A549 (cell line): ENCODE results near the gene HCST. TPM values are rescaled to one million over a fixed set of nuclear protein-coding genes. Genes with fewer than 3 reads are reported as not detected.
A peak's percentile ranks its signal among the peaks of the same experiment; 100 is the strongest.

Experiments used
- ATAC-seq, 2 experiments: fragments of 200-7000 bp in 1 of 2; fragments of >200 bp in 1 of 2; cut with Nextera tagmentation in 1 of 2; cut with Tn5 transposase in 1 of 2; 3 replicates each; pipeline versions ENCODE4 v1.8.0 to v1.9.1; 2018 to 2020; ENCODE audit warnings: mild to moderate bottlenecking in 1 of 2, moderate library complexity in 1 of 2
- CTCF ChIA-PET: fragments of 300-600 bp; sonication (Branson Sonifier 250); formaldehyde crosslinking; extraction: SDS; loops from one replicate; lab custom pipeline; 2021; ENCODE audit warnings: antibody characterized with exemption, inconsistent platforms; lab: Yijun Ruan, JAX
- POLR2A ChIA-PET: fragments of 350-600 bp; formaldehyde crosslinking; extraction: SDS; loops from one replicate; lab custom pipeline; 2021; ENCODE audit warnings: antibody characterized with exemption, inconsistent platforms; lab: Yijun Ruan, JAX
- DNase-seq, 2 experiments: peaks; one replicate each; pipeline versions ENCODE4 v3.0.0 to v3.0.0-alpha.2; 2011 to 2016; ENCODE audit warnings: low read depth in 1 of 2, low spot score in 1 of 2
- FAIRE-seq: peaks from 2 replicates; lab custom pipeline; 2011; peaks lifted over from hg19 to GRCh38; lab: Jason Lieb, UNC
- H3K27ac ChIP-seq, 2 experiments: fragments of >200 bp; sonication (Bioruptor Twin); formaldehyde crosslinking; 3 replicates each; pipeline ENCODE4 v1.5.1; 2016 to 2017
- H3K4me1 ChIP-seq: fragments of >200 bp; sonication (Bioruptor Twin); formaldehyde crosslinking; 3 replicates; pipeline ENCODE4 v1.6.1; 2016
- H3K4me2 ChIP-seq: fragments of >200 bp; sonication (Bioruptor Twin); formaldehyde crosslinking; 3 replicates; pipeline ENCODE4 v1.6.1; 2016
- H3K4me3 ChIP-seq: fragments of >200 bp; sonication (Bioruptor Twin); formaldehyde crosslinking; 3 replicates; pipeline ENCODE4 v1.5.1; 2016
- H3K9me3 ChIP-seq: fragments of >200 bp; sonication (Bioruptor Twin); formaldehyde crosslinking; 3 replicates; pipeline ENCODE4 v1.6.1; 2016
- CHD2 ChIP-seq: fragments of 150-350 bp; IDR thresholded peaks from 2 replicates; pipeline ENCODE4 v1.6.1; 2014; ENCODE audit warnings: low read length; ENCODE audit not compliant: partially characterized antibody
- ESRRA ChIP-seq: fragments of 150-350 bp; IDR thresholded peaks from 2 replicates; pipeline ENCODE4 v1.6.1; 2014; ENCODE audit warnings: mild to moderate bottlenecking, low read length, borderline replicate concordance
- GATA3 ChIP-seq: IDR thresholded peaks from 2 replicates; pipeline ENCODE4 v1.6.1; 2012; ENCODE audit warnings: borderline replicate concordance
- HDAC2 ChIP-seq: fragments of 200-600 bp; sonication (generic); IDR thresholded peaks from 2 replicates; pipeline ENCODE4 v1.6.1; 2016
- JUN ChIP-seq, 2 experiments: fragments of >200 bp; sonication (Bioruptor Twin); formaldehyde crosslinking; IDR thresholded peaks; 2 replicates in 1 of 2; 3 replicates in 1 of 2; pipeline ENCODE4 v1.6.1; 2016 to 2017
- MAFK ChIP-seq: fragments of 450-650 bp; IDR thresholded peaks from 2 replicates; pipeline ENCODE4 v1.6.1; 2014; ENCODE audit not compliant: partially characterized antibody
- MAZ ChIP-seq: fragments of 150-350 bp; IDR thresholded peaks from 2 replicates; pipeline ENCODE4 v1.6.1; 2014; ENCODE audit warnings: antibody characterized with exemption, low read depth, low read length, borderline replicate concordance
- MYC ChIP-seq: IDR thresholded peaks from 2 replicates; pipeline ENCODE4 v1.6.1; 2012; ENCODE audit warnings: mild to moderate bottlenecking, inconsistent platforms, low read length, improper control_type of control experiment, borderline replicate concordance
- PHF8 ChIP-seq: fragments of 200-600 bp; sonication (generic); IDR thresholded peaks from 2 replicates; pipeline ENCODE4 v1.6.1; 2016; ENCODE audit warnings: low read depth, mild to moderate bottlenecking, antibody characterized with exemption, moderate library complexity, borderline replicate concordance
- POLR2A ChIP-seq: IDR thresholded peaks from 2 replicates; pipeline ENCODE4 v1.6.1; 2012; ENCODE audit warnings: mild to moderate bottlenecking, low read length
- POLR2AphosphoS2 ChIP-seq: conservative IDR thresholded peaks from 2 replicates; pipeline ENCODE4 v1.6.1; 2012; ENCODE audit warnings: low read length, improper control_type of control experiment, inconsistent platforms
- RAD21 ChIP-seq, 2 experiments: fragments of >200 bp in 1 of 2; sonication (Bioruptor Twin) in 1 of 2; formaldehyde crosslinking in 1 of 2; IDR thresholded peaks in 1 of 2; conservative IDR thresholded peaks in 1 of 2; 2 replicates in 1 of 2; 3 replicates in 1 of 2; pipeline ENCODE4 v1.6.1; 2012 to 2018; ENCODE audit warnings: inconsistent platforms in 1 of 2
- RARB ChIP-seq: fragments of 250-450 bp; sonication (Bioruptor Pico); IDR thresholded peaks from 2 replicates; pipeline ENCODE4 v1.8.0; 2021; ENCODE audit warnings: mild to moderate bottlenecking, moderate library complexity
- RFX5 ChIP-seq: fragments of 450-650 bp; IDR thresholded peaks from 2 replicates; pipeline ENCODE4 v1.7.1; 2014; ENCODE audit warnings: antibody characterized with exemption, mild to moderate bottlenecking, moderate library complexity
- RNF2 ChIP-seq: fragments of 200-600 bp; sonication (generic); IDR thresholded peaks from 2 replicates; pipeline ENCODE4 v1.6.1; 2016; ENCODE audit warnings: low read depth, mild to moderate bottlenecking, antibody characterized with exemption, moderate library complexity, borderline replicate concordance
- SMC3 ChIP-seq: fragments of >200 bp; sonication (Bioruptor Twin); formaldehyde crosslinking; IDR thresholded peaks from 3 replicates; pipeline ENCODE4 v1.6.1; 2018; ENCODE audit warnings: inconsistent platforms
- SREBF2 ChIP-seq: fragments of 450-650 bp; IDR thresholded peaks from 2 replicates; pipeline ENCODE4 v1.6.1; 2014; ENCODE audit warnings: mild to moderate bottlenecking, moderate library complexity
- ZNF302 ChIP-seq: fragments of 250-450 bp; sonication (Bioruptor Pico); IDR thresholded peaks from 2 replicates; pipeline ENCODE4 v1.9.0; 2021; ENCODE audit warnings: inconsistent platforms, mild to moderate bottlenecking, moderate library complexity
- WGBS: methylation state at CpG from one replicate; pipeline ENCODE4 v1.1.6; 2017; ENCODE audit errors: missing lambda C conversion rate; 5-methylcytosine and 5-hydroxymethylcytosine counted together
- polyA plus RNA-seq, 4 experiments: library from polyadenylated mRNA; depleted of rRNA in 3 of 4; stranded (reverse); fragments of >200 nt; fragmentation: RNase III in 1 of 4; extraction: RNeasy Plus Mini Kit Qiagen cat#74134 plus additional on column Dnase treatment in 1 of 4; gene quantifications; 2 replicates in 3 of 4; 3 replicates in 1 of 4; pipeline ENCODE4 v1.2.3, GENCODE V29; 2011 to 2017
- TF ChIP-seq, protein P1 (sequence below): fragments of >200 bp; sonication (Bioruptor Twin); formaldehyde crosslinking; IDR thresholded peaks from 3 replicates; pipeline ENCODE4 v1.5.1; 2016
- TF ChIP-seq, protein P2 (sequence below): fragments of 450-650 bp; IDR thresholded peaks from 2 replicates; pipeline ENCODE4 v1.6.1; 2014; ENCODE audit warnings: antibody characterized with exemption
- TF ChIP-seq, protein P3 (sequence below): fragments of >200 bp; sonication (Bioruptor Twin); formaldehyde crosslinking; IDR thresholded peaks from 3 replicates; pipeline ENCODE4 v1.6.1; 2016
- TF ChIP-seq, protein P4 (sequence below): fragments of 200-600 bp; sonication (generic); IDR thresholded peaks from 2 replicates; pipeline ENCODE4 v1.6.1; 2016; ENCODE audit warnings: antibody characterized with exemption, mild to moderate bottlenecking, moderate library complexity
- TF ChIP-seq, protein P5 (sequence below): fragments of >200 bp; sonication (Bioruptor Twin); formaldehyde crosslinking; IDR thresholded peaks from 2 replicates; pipeline ENCODE4 v1.6.1; 2016
- TF ChIP-seq, protein P6 (sequence below): IDR thresholded peaks from 2 replicates; pipeline ENCODE4 v1.6.1; 2012

HCST gene
- polyA plus RNA-seq, 2 of the 4 experiments (the other 2 are of a cell fraction) = 0.49 TPM; not detected in 1

DNA sequence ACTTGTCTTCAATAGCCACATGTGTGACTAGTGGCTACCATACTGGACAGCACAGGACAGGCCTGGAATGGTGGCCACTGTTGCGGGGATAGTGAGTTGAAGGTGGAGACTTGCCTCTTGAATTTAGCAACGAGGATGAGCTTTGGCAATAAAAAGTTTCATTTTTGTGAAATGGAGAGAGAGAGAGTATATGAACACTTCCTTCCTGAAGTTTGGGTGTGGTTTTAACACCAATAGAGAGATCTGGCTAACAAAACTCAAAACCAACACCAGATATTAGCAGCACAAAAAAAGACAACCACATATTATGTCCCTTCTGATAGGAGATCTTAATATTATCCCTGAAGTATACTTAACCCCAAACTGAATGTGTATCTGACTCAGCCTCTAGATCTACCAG is 27.5 kb downstream of the HCST start:
- H3K4me3 ChIP-seq = no peak overlapping the region
- FAIRE-seq (peak; percentile 36), ATAC-seq (no peak), DNase-seq (no peak)
- H3K27ac ChIP-seq = no peak overlapping the region
- H3K9me3 ChIP-seq = peaks cover 13% of the 10 kb centered on the region
- TF ChIP-seq RARB (CRISPR knock-in tag) = no peak
- TF ChIP-seq ZNF302 (CRISPR knock-in tag) = 0 out of 2 replicates have a peak, but pooled peaks have one; percentile 39
- 76% methylated on average over 2 of the region's 2 CpGs for WGBS
- CTCF ChIA-PET = interaction anchor here (1.0 to 15.4 kb wide), 5 partner anchors 9 to 43 kb away, joined by 3 to 402 read pairs (median 9); no protein-coding TSS in a partner anchor
- no peak overlapping the region for H3K4me2 ChIP-seq
- POLR2A ChIA-PET = interaction anchor here (0.6 kb wide), 1 partner anchor 38 kb away, joined by 3 read pairs; no protein-coding TSS in a partner anchor
- peaks cover 9% of the 10 kb centered on the region for H3K4me1 ChIP-seq

DNA sequence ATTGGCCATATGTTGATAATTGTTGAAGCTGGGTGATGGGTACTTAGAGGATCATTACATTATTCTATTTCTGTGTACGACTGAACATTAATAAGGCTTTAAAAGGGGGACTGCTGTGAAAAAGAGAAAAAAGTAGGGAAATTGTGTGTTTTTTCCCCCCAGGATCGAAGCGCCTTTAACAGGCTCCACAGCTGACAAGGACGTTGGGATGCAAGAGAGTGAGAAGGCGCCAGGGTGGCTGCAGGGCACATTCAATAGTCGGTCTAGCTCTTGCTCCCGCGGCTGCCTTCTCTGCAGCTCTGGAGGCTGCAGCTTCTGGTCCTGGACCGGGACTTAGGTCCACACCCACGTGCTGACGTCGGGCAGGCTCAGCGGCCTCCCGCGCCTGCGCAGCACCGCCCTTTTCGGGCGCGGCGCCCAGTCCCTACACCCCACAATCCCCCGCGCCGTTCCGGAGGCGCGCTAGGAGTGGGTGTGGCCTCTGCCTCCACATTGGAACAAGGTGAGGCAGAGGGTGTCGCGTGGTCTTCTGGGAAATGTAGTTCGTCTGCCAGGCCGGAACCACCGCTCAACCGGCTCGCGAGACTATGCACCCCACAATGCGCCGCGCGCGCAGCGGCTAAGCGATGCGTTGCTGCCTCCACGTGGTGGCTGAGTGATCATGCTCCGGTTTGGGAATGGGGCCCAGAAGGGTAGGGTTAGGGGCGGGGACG is 29.0 kb downstream of the HCST start:
- peak; percentile 100 for DNase-seq
- H3K4me3 ChIP-seq = peak overlapping the region; percentile 39

More for the DNA sequence above, 29.0 kb downstream of the HCST start:
- Histone ChIP-seq H3K4me2 (peak overlapping the region; percentile 93), H3K27ac (peak overlapping the region; percentile 75 to 79), H3K4me1 (peaks cover 15% of the 10 kb centered on the region), H3K9me3 (no peaks in the 10 kb centered on the region)
- ATAC-seq (peak; percentile 90 to 98), FAIRE-seq (peak; percentile 100)
- ChIA-PET CTCF (interaction anchor here (0.6 to 15.4 kb wide), 78 partner anchors 9 to 425 kb away, joined by 3 to 402 read pairs (median 4); partner anchors contain the start of genes APLP1, KIRREL2, LIN37 and NFKBID), POLR2A (interaction anchor here (0.6 to 1.2 kb wide), 16 partner anchors 13 to 224 kb away, joined by 3 to 14 read pairs (median 3); partner anchors contain the start of genes ALKBH6, APLP1, LIN37 and NFKBID)
- TF ChIP-seq POLR2AphosphoS2 = no peak
- TF ChIP-seq ESRRA = peak; percentile 50; the same call in 1 of the 2 replicates
- TF ChIP-seq JUN (IDR thresholded peaks at IDR 0.05) = peak; percentile 76 to 93; a peak in 3 of 5 replicates
- TF ChIP-seq RAD21 (conservative IDR thresholded peaks at IDR 0.05 in 1 of 2, IDR thresholded peaks at IDR 0.05 in 1 of 2) = peak; percentile 100
- TF ChIP-seq MYC = peak; percentile 97
- peak; percentile 94 for TF ChIP-seq CHD2
- TF ChIP-seq GATA3 = no peak
- TF ChIP-seq, protein P1, sequence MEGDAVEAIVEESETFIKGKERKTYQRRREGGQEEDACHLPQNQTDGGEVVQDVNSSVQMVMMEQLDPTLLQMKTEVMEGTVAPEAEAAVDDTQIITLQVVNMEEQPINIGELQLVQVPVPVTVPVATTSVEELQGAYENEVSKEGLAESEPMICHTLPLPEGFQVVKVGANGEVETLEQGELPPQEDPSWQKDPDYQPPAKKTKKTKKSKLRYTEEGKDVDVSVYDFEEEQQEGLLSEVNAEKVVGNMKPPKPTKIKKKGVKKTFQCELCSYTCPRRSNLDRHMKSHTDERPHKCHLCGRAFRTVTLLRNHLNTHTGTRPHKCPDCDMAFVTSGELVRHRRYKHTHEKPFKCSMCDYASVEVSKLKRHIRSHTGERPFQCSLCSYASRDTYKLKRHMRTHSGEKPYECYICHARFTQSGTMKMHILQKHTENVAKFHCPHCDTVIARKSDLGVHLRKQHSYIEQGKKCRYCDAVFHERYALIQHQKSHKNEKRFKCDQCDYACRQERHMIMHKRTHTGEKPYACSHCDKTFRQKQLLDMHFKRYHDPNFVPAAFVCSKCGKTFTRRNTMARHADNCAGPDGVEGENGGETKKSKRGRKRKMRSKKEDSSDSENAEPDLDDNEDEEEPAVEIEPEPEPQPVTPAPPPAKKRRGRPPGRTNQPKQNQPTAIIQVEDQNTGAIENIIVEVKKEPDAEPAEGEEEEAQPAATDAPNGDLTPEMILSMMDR = peak; percentile 100
- TF ChIP-seq RNF2 = no peak
- peak; percentile 100 for TF ChIP-seq POLR2A
- TF ChIP-seq RFX5 = peak; percentile 18; the same call in 1 of the 2 replicates
- TF ChIP-seq HDAC2 = no peak
- TF ChIP-seq SMC3 = peak; percentile 100
- TF ChIP-seq, protein P2, sequence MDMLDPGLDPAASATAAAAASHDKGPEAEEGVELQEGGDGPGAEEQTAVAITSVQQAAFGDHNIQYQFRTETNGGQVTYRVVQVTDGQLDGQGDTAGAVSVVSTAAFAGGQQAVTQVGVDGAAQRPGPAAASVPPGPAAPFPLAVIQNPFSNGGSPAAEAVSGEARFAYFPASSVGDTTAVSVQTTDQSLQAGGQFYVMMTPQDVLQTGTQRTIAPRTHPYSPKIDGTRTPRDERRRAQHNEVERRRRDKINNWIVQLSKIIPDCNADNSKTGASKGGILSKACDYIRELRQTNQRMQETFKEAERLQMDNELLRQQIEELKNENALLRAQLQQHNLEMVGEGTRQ = peak; percentile 91
- no peak for TF ChIP-seq SREBF2
- TF ChIP-seq, protein P3, sequence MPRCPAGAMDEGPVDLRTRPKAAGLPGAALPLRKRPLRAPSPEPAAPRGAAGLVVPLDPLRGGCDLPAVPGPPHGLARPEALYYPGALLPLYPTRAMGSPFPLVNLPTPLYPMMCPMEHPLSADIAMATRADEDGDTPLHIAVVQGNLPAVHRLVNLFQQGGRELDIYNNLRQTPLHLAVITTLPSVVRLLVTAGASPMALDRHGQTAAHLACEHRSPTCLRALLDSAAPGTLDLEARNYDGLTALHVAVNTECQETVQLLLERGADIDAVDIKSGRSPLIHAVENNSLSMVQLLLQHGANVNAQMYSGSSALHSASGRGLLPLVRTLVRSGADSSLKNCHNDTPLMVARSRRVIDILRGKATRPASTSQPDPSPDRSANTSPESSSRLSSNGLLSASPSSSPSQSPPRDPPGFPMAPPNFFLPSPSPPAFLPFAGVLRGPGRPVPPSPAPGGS = peak; percentile 99
- TF ChIP-seq PHF8 = peak; percentile 62; the same call in 1 of the 2 replicates
- TF ChIP-seq, protein P4, sequence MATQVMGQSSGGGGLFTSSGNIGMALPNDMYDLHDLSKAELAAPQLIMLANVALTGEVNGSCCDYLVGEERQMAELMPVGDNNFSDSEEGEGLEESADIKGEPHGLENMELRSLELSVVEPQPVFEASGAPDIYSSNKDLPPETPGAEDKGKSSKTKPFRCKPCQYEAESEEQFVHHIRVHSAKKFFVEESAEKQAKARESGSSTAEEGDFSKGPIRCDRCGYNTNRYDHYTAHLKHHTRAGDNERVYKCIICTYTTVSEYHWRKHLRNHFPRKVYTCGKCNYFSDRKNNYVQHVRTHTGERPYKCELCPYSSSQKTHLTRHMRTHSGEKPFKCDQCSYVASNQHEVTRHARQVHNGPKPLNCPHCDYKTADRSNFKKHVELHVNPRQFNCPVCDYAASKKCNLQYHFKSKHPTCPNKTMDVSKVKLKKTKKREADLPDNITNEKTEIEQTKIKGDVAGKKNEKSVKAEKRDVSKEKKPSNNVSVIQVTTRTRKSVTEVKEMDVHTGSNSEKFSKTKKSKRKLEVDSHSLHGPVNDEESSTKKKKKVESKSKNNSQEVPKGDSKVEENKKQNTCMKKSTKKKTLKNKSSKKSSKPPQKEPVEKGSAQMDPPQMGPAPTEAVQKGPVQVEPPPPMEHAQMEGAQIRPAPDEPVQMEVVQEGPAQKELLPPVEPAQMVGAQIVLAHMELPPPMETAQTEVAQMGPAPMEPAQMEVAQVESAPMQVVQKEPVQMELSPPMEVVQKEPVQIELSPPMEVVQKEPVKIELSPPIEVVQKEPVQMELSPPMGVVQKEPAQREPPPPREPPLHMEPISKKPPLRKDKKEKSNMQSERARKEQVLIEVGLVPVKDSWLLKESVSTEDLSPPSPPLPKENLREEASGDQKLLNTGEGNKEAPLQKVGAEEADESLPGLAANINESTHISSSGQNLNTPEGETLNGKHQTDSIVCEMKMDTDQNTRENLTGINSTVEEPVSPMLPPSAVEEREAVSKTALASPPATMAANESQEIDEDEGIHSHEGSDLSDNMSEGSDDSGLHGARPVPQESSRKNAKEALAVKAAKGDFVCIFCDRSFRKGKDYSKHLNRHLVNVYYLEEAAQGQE = peak; percentile 81
- TF ChIP-seq, protein P5, sequence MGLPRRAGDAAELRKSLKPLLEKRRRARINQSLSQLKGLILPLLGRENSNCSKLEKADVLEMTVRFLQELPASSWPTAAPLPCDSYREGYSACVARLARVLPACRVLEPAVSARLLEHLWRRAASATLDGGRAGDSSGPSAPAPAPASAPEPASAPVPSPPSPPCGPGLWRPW = no peak
- peak; percentile 15 for TF ChIP-seq MAFK
- TF ChIP-seq MAZ = peak; percentile 75; the same call in 1 of the 2 replicates
- TF ChIP-seq, protein P6, sequence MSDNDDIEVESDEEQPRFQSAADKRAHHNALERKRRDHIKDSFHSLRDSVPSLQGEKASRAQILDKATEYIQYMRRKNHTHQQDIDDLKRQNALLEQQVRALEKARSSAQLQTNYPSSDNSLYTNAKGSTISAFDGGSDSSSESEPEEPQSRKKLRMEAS = peak; percentile 93
- WGBS = under 1% methylated on average over 45 of the region's 47 CpGs
